RPMI7951 (cell line): Measurements from ENCODE around the gene OTUD5. TPM values are rescaled to one million over a fixed set of nuclear protein-coding genes. Genes with fewer than 3 reads are reported as not detected.
A peak's percentile ranks its signal among the peaks of the same experiment; 100 is the strongest.
"Not testable (repeated sequence)": the region's sequence is repeated elsewhere in the genome, so short reads cannot be mapped to it uniquely, and the experiment has no call there.

Source experiments
- DNase-seq: peaks from one replicate; pipeline ENCODE4 v3.0.0-alpha.2; 2012; ENCODE audit warnings: low read depth
- total RNA-seq: library from RNA; depleted of rRNA; stranded (reverse); fragments of >200 nt; shearing (Covaris generic); gene quantifications from 2 replicates; pipeline ENCODE4 v1.2.3, GENCODE V29; 2014; rRNA removed

Gene OTUD5
- total RNA-seq, 1 experiment from 2014 or later, result 28.7 TPM

- no peak for DNase-seq
These were observed 67.0 kb downstream of the OTUD5 start for GRCh38 chrX:48890296-48890925.

- not testable (repeated sequence) for DNase-seq
These were observed 70.8 kb downstream of the OTUD5 start for GRCh38 chrX:48886586-48886985.

- DNase-seq, result peak; percentile 22
These were observed 73.7 kb downstream of the OTUD5 start for GRCh38 chrX:48883729-48884128.

GRCh38 chrX:48876944-48877343, 80.5 kb downstream of the OTUD5 start:
- not testable (repeated sequence) for DNase-seq

Other genes with a start within 250 kb of the OTUD5 start
- not detected in 2 replicates for gene GLOD5, start 195.9 kb downstream of the OTUD5 start, total RNA-seq
- gene GATA1, start 171.0 kb downstream of the OTUD5 start, total RNA-seq, result not detected in 2 replicates
- 39.7 and 46.2 TPM in 2 replicates for gene HDAC6, start 155.5 kb downstream of the OTUD5 start, total RNA-seq
- not detected in 2 replicates for gene ERAS, start 131.1 kb downstream of the OTUD5 start, total RNA-seq
- gene PCSK1N, start 122.0 kb downstream of the OTUD5 start, total RNA-seq, result 0.36 and 0.59 TPM in 2 replicates
- 75.1 and 106 TPM in 2 replicates for gene TIMM17B, start 59.8 kb downstream of the OTUD5 start, total RNA-seq
- gene PQBP1, start 59.7 kb downstream of the OTUD5 start, total RNA-seq, result 74.1 and 75.8 TPM in 2 replicates
- 29.9 and 40.6 TPM in 2 replicates for gene SLC35A2, start 46.0 kb downstream of the OTUD5 start, total RNA-seq
- 21.3 and 22.0 TPM in 2 replicates for gene PIM2, start 38.6 kb downstream of the OTUD5 start, total RNA-seq
- gene KCND1, start 14.2 kb upstream of the OTUD5 start, total RNA-seq, result 0.59 and 1.4 TPM in 2 replicates
- gene GRIPAP1, start 44.7 kb upstream of the OTUD5 start, total RNA-seq, result 17.7 and 18.3 TPM in 2 replicates
- 46.8 and 49.0 TPM in 2 replicates for gene TFE3, start 85.8 kb upstream of the OTUD5 start, total RNA-seq
- 0.72 and 1.1 TPM in 2 replicates for gene CCDC120, start 101.4 kb upstream of the OTUD5 start, total RNA-seq
- 19.9 and 21.1 TPM in 2 replicates for gene PRAF2, start 116.4 kb upstream of the OTUD5 start, total RNA-seq
- 65.5 and 76.1 TPM in 2 replicates for gene WDR45, start 122.3 kb upstream of the OTUD5 start, total RNA-seq
- 39.6 and 47.1 TPM in 2 replicates for gene GPKOW, start 166.1 kb upstream of the OTUD5 start, total RNA-seq
- 1.9 and 2.4 TPM in 2 replicates for gene MAGIX, start 205.2 kb upstream of the OTUD5 start, total RNA-seq
- gene PLP2, start 214.3 kb upstream of the OTUD5 start, total RNA-seq, result 333 and 417 TPM in 2 replicates
- gene PRICKLE3, start 228.8 kb upstream of the OTUD5 start, total RNA-seq, result 7.2 and 8.7 TPM in 2 replicates
- 0.36 and 0.59 TPM in 2 replicates for gene SYP, start 242.6 kb upstream of the OTUD5 start, total RNA-seq